Mesodermal cell (in vitro differentiated cells): Measurements from ENCODE around the gene STT3A. TPM values are rescaled to one million over a fixed set of nuclear protein-coding genes. Genes with fewer than 3 reads are reported as not detected.

ENCODE experiments used
- H3K27ac ChIP-seq: 2 replicates; pipeline ENCODE4 v1.7.0; 2013; ENCODE audit warnings: mild to moderate bottlenecking, low read depth, low read length, moderate library complexity; ENCODE audit not compliant: severe bottlenecking
- H3K36me3 ChIP-seq: 2 replicates; pipeline ENCODE4 v1.7.1; 2013; ENCODE audit warnings: mild to moderate bottlenecking, low read length, moderate library complexity; ENCODE audit not compliant: control insufficient read depth, insufficient read depth
- H3K4me1 ChIP-seq: one replicate; pipeline ENCODE4 v1.7.1; 2013; ENCODE audit warnings: mild to moderate bottlenecking, low read length; ENCODE audit not compliant: insufficient read depth, control insufficient read depth, poor library complexity, severe bottlenecking
- H3K4me3 ChIP-seq: 2 replicates; pipeline ENCODE4 v1.7.0; 2013; ENCODE audit warnings: low read length, control low read depth, mild to moderate bottlenecking; ENCODE audit not compliant: insufficient read depth, poor library complexity, severe bottlenecking; ENCODE audit errors: extremely low read depth
- H3K9me3 ChIP-seq: 2 replicates; pipeline ENCODE4 v1.7.1; 2013; ENCODE audit warnings: mild to moderate bottlenecking, low read length, moderate library complexity; ENCODE audit not compliant: control insufficient read depth
- WGBS, 2 experiments: methylation state at CpG; one replicate each; pipeline ENCODE4 v1.1.5; 2013; ENCODE audit warnings: missing lambda C conversion rate in 2 of 2; ENCODE audit not compliant: insufficient coverage in 2 of 2; 5-methylcytosine and 5-hydroxymethylcytosine counted together
- polyA plus RNA-seq, 2 experiments: library from polyadenylated mRNA; stranded (reverse); fragments of 50-300 nt; gene quantifications; one replicate each; pipeline ENCODE4 v1.2.3, GENCODE V29; 2013

Gene STT3A
- polyA plus RNA-seq (2013, experiment 1 of 2): 250 TPM
- 203 TPM for polyA plus RNA-seq (2013, experiment 2 of 2)

DNA sequence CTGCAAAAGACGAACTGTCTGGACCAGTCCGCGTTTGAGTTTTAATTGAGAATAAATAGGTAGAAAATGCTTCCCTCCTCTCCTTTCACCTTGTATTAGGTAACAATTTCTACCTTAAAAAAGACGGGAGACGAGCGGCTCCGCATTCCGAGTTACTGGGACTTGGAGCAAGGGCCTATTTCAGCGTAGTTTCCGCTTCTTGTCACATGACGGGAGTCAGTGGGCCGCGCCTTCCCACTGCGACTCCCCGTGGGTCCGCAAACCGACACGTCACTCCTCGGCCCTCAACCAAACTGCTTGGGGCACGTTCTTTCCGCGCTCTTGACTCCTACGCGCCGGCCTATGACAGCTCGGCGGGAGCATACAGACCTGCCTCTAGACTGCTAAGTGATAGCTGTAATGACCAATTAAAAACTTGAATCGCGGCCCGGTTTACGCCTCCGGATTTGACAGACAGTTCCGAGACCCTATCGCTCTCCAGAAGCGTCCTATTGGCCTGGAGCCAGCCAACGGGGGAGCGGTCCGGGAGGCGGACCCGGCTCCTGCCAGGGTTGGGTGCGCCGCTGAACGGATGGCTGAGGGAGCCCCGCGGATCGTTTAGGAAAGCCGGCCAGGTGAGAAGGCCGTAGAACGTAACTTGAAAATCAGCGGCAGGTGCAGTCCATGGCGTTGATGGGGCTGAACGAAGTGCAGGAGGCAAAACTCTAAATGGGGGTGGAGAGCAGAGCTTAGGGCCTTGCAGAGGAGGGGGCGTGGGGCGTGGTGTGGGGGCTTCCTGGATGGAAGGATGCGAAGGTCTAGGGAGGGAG, at the start of gene STT3A:
STT3A (plus strand) TSS at position 548 of the 809 bp plus-strand sequence. CDS start 3,064 bp downstream, outside the sequence.
- H3K4me3 ChIP-seq: peak within 1 kb of the TSS; percentile 88
- 0% methylated on average over 48 to 51 of the region's 55 CpGs for WGBS, 2 experiments
- H3K9me3 ChIP-seq: no peaks in the 10 kb centered on the region
- no peaks in the 10 kb centered on the region for H3K4me1 ChIP-seq
- peak within 1 kb of the TSS; percentile 97 for H3K27ac ChIP-seq
- peaks cover 30% of the 10 kb centered on the region for H3K36me3 ChIP-seq

DNA sequence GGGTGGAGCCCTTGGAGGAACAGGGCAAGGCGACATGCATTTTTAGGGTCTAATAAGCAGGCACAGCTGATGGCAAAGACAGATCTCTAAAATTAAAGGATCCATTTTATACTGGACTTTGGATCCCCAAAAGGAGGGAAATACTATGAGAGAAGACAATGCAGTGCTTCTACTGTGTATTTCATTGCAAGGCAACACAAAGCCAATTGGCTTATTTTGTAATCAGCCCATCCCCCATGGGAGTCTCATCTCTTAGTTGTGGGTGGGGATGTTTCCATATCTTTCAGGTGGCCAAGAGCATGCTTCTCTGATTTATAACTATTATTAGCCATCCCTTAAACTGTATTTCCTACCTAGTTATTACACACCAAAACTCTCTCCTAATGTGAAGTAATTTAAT, 41.9 kb upstream of the STT3A start:
- H3K9me3 ChIP-seq: peaks cover 37% of the 10 kb centered on the region
- no peaks in the 10 kb centered on the region for H3K4me1 ChIP-seq
- WGBS, 2 experiments: 100% methylated on average over 1 of the region's 1 CpG; no CpG with 5 or more reads in 1 of the 2 experiments

GRCh38 chr11:125551835-125552342, 40.8 kb upstream of the STT3A start:
- H3K9me3 ChIP-seq: peaks cover 37% of the 10 kb centered on the region
- 44 to 100% methylated on average over 1 of the region's 1 CpG for WGBS, 2 experiments
- H3K36me3 ChIP-seq: no peaks in the 10 kb centered on the region
- no peak overlapping the region for H3K27ac ChIP-seq
- no peaks in the 10 kb centered on the region for H3K4me1 ChIP-seq
- no peak overlapping the region for H3K4me3 ChIP-seq

More for the DNA sequence above, 41.9 kb upstream of the STT3A start:
- H3K27ac ChIP-seq: no peak overlapping the region
- H3K4me3 ChIP-seq: no peak overlapping the region
- no peaks in the 10 kb centered on the region for H3K36me3 ChIP-seq

GRCh38 chr11:125552927-125553326, 39.7 kb upstream of the STT3A start:
- Histone ChIP-seq H3K9me3 (peaks cover 30% of the 10 kb centered on the region), H3K4me3 (no peak overlapping the region), H3K27ac (no peak overlapping the region), H3K36me3 (no peaks in the 10 kb centered on the region), H3K4me1 (no peaks in the 10 kb centered on the region)
- WGBS, 2 experiments: 83 to 93% methylated on average over 1 of the region's 2 CpGs

DNA sequence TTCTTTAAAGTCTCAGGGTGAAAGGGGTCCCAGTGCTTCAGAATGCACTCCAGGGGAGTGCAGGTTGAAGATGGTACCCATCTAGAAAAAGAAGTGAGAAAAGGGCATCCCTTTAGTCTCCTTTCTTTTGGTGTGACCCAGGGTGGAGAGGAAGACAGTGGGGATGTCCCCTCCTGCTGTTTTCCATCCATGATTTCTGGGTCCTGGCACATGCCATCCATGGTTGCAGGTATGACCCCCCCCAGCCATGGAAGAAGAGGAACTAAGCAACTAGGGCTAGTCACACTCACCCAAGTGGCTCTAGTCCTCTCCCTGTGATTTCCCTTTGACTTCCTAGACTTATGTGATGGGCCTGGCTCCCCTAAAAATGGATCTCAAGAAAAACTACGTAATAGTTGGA, 39.3 kb upstream of the STT3A start:
- Histone ChIP-seq H3K4me3 (no peak overlapping the region), H3K9me3 (peaks cover 30% of the 10 kb centered on the region), H3K36me3 (no peaks in the 10 kb centered on the region), H3K4me1 (no peaks in the 10 kb centered on the region), H3K27ac (no peak overlapping the region)
- WGBS, 2 experiments: 100% methylated on average over 1 of the region's 1 CpG; no CpG with 5 or more reads in 1 of the 2 experiments

DNA sequence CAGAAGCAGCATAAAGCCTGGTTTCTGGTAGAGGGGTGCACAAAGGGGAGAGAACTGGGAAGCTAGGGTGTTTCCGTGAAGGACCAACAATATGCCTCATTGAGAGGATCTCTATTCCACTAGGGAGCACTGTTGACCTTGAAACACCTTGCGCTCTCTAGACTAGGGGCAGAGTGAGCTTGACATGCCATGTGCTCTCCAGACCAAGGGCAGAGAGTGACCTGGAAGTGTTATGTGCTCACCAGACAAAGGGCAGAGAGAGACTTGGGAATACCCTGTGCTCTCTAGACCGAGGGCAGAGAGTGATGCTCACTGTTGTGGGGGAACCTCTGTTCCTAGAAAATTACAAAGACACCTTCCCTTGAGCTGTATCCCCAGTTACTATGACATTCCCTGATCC, 38.6 kb upstream of the STT3A start:
- Histone ChIP-seq H3K9me3 (peaks cover 30% of the 10 kb centered on the region), H3K36me3 (no peaks in the 10 kb centered on the region), H3K4me3 (no peak overlapping the region), H3K27ac (no peak overlapping the region), H3K4me1 (no peaks in the 10 kb centered on the region)
- WGBS, 2 experiments: 88 to 94% methylated on average over 2 to 3 of the region's 3 CpGs

DNA sequence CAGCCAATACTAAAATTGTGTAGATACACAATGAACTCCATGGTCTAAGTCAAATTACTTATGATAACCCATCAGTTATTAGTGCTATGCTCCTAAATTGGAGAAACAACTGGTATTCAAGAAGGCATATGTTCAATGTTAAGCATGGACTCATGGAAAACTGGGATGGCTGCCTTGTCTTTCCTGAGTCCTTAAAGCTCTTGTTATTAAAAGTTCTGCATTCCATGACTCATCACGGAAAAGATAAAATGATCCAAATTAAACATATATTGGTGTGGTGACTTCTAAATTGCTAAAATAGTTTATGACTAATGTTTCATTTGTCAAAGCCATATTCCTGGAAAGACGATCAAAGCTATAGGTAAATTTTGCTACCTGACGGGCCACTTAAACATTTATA, 32.8 kb upstream of the STT3A start:
- H3K9me3 ChIP-seq: peaks cover 5% of the 10 kb centered on the region
- 80% methylated on average over 2 of the region's 3 CpGs; no CpG with 5 or more reads in 1 of the 2 experiments for WGBS, 2 experiments
- H3K27ac ChIP-seq: no peak overlapping the region
- H3K4me3 ChIP-seq: no peak overlapping the region
- no peaks in the 10 kb centered on the region for H3K36me3 ChIP-seq
- H3K4me1 ChIP-seq: no peaks in the 10 kb centered on the region

DNA sequence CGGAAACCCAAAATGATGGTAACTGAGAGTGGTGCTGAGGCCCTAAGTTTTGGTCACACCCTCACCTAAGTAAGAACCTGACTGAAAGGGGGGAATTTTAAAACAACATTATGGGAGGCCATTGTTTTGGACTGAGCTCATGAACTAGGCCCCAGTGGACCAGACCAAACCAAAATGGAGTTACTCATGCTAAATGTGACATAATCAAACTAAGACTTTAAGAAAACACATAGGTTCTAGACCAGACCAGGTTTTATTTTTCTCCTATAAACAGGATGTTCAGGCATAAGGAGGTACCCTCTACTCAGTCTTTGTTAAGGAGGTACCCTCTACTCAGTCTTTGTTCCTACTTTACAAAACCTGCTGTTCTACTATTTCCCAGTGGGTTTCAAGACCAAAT, 30.7 kb upstream of the STT3A start:
- H3K4me1 ChIP-seq: no peaks in the 10 kb centered on the region
- no peak overlapping the region for H3K27ac ChIP-seq
- 100% methylated on average over 1 of the region's 1 CpG; no CpG with 5 or more reads in 1 of the 2 experiments for WGBS, 2 experiments
- H3K36me3 ChIP-seq: no peaks in the 10 kb centered on the region
- no peak overlapping the region for H3K4me3 ChIP-seq
- no peaks in the 10 kb centered on the region for H3K9me3 ChIP-seq

DNA sequence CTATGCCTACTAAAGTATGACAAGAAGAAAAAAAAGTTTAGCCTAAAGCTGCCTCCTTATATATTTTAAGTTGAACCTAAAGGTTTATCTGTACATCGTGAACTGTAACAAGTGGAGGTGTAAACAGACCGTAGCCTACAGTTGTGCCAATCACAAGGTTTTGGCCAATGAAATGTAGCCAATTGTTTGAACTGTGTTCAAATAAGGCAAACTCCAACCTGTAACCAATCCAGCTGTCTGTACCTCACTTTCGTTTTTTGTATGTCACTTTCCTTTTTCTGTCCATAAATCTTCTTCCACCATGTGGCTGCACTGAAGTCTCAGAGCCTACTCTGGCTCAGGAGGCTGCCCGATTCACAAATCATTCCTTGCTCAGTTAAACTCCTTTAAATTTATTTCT, 30.2 kb upstream of the STT3A start:
- Histone ChIP-seq H3K4me3 (no peak overlapping the region), H3K4me1 (no peaks in the 10 kb centered on the region), H3K9me3 (no peaks in the 10 kb centered on the region), H3K36me3 (no peaks in the 10 kb centered on the region), H3K27ac (no peak overlapping the region)
- 89 to 96% methylated on average over 4 of the region's 4 CpGs for WGBS, 2 experiments

GRCh38 chr11:125564357-125564756, 28.3 kb upstream of the STT3A start:
- WGBS, 2 experiments: 89 to 92% methylated on average over 1 to 3 of the region's 3 CpGs
- H3K36me3 ChIP-seq: no peaks in the 10 kb centered on the region

GRCh38 chr11:125566235-125566634, 26.4 kb upstream of the STT3A start:
- Histone ChIP-seq H3K4me3 (no peak overlapping the region), H3K27ac (no peak overlapping the region), H3K4me1 (no peaks in the 10 kb centered on the region), H3K9me3 (no peaks in the 10 kb centered on the region), H3K36me3 (no peaks in the 10 kb centered on the region)
- WGBS, 2 experiments: 91 to 97% methylated on average over 4 of the region's 4 CpGs

More at GRCh38 chr11:125564357-125564756, 28.3 kb upstream of the STT3A start:
- H3K9me3 ChIP-seq: no peaks in the 10 kb centered on the region
- no peaks in the 10 kb centered on the region for H3K4me1 ChIP-seq
- no peak overlapping the region for H3K4me3 ChIP-seq
- no peak overlapping the region for H3K27ac ChIP-seq
